Bronchial epithelial cell (primary cell): ENCODE measurements around the gene ZNF519. TPM values are rescaled to one million over a fixed set of nuclear protein-coding genes. Genes with fewer than 3 reads are reported as not detected.

Experiments used
- DNase-seq: peaks from one replicate; pipeline ENCODE4 v3.0.0-alpha.2; 2010; ENCODE audit warnings: low read depth
- FAIRE-seq: peaks from 2 replicates; lab custom pipeline; 2011; peaks lifted over from hg19 to GRCh38; lab: Jason Lieb, UNC
- H3K27me3 ChIP-seq: 2 replicates; pipeline ENCODE4 v1.5.1; 2011; ENCODE audit warnings: low read length; ENCODE audit not compliant: control insufficient read depth, insufficient read depth
- H3K36me3 ChIP-seq: 2 replicates; pipeline ENCODE4 v1.5.1; 2011; ENCODE audit warnings: low read length; ENCODE audit not compliant: control insufficient read depth, insufficient read depth
- H3K4me3 ChIP-seq: 2 replicates; pipeline ENCODE4 v1.5.1; 2011; ENCODE audit warnings: mild to moderate bottlenecking, low read depth, low read length, control low read depth
- CTCF ChIP-seq: IDR thresholded peaks from 2 replicates; pipeline ENCODE4 v1.5.1; 2011; ENCODE audit warnings: mild to moderate bottlenecking, moderate library complexity, low read length, control low read depth, inconsistent platforms; ENCODE audit not compliant: insufficient read depth, severe bottlenecking
- total RNA-seq: library from RNA; depleted of rRNA; stranded (reverse); fragments of >200 nt; gene quantifications from 2 replicates; pipeline ENCODE4 v1.2.1, GENCODE V29; 2014

ZNF519 gene
- total RNA-seq, 1 donor from 2014 or later = 1.3 TPM

GRCh38 chr18:14075196-14075595 lies 57.0 kb downstream of the ZNF519 start:
- Histone ChIP-seq H3K36me3 (no peaks in the 10 kb centered on the region), H3K27me3 (no peaks in the 10 kb centered on the region), H3K4me3 (no peak overlapping the region)
- FAIRE-seq (no peak), DNase-seq (no peak)
- TF ChIP-seq CTCF = no peak

GRCh38 chr18:14074187-14074586 lies 58.0 kb downstream of the ZNF519 start:
- Histone ChIP-seq H3K4me3 (no peak overlapping the region), H3K36me3 (no peaks in the 10 kb centered on the region), H3K27me3 (no peaks in the 10 kb centered on the region)
- DNase-seq (no peak), FAIRE-seq (no peak)
- no peak for TF ChIP-seq CTCF

- H3K36me3 ChIP-seq = no peaks in the 10 kb centered on the region
Measured at GRCh38 chr18:14053661-14054060, 78.6 kb downstream of the ZNF519 start.

More at GRCh38 chr18:14053661-14054060, 78.6 kb downstream of the ZNF519 start:
- no peak for DNase-seq
- no peak for TF ChIP-seq CTCF
- no peaks in the 10 kb centered on the region for H3K27me3 ChIP-seq
- H3K4me3 ChIP-seq = no peak overlapping the region
- FAIRE-seq = peak; percentile 75

Other genes starting within 250 kb of the ZNF519 start
- gene MC2R, start 216.9 kb downstream of the ZNF519 start, total RNA-seq = not detected in 2 replicates